ENCODE results near the gene COA8. TPM values are rescaled to one million over a fixed set of nuclear protein-coding genes. Genes with fewer than 3 reads are reported as not detected.

COA8 gene
- polyA plus RNA-seq (ENCODE audit: insufficient read length) = 44.2 TPM
- long read RNA-seq, donor 1, transcript APOPT1-203 (4 exons, 782 nt) = minor isoform, 5 of 38 reads
- long read RNA-seq, donor 1, transcript APOPT1-201 (5 exons, 2,523 nt) = major isoform, 17 of 38 reads
- long read RNA-seq, donor 1, transcript APOPT1-202 (3 exons, 575 nt) = minor isoform, 13 of 38 reads
- long read RNA-seq, donor 1, partial matches to known transcripts = 0 of 38 reads
- long read RNA-seq, donor 1, other reads (novel, unspliced or antisense) = 0 of 38 reads
- long read RNA-seq, donor 2, transcript APOPT1-203 (4 exons, 782 nt) = minor isoform, 5 of 30 reads
- long read RNA-seq, donor 2, transcript APOPT1-201 (5 exons, 2,523 nt) = minor isoform, 11 of 30 reads
- long read RNA-seq, donor 2, transcript APOPT1-202 (3 exons, 575 nt) = major isoform, 13 of 30 reads
- long read RNA-seq, donor 2, partial matches to known transcripts = 0 of 30 reads
- long read RNA-seq, donor 2, other reads (novel, unspliced or antisense) = 0 of 30 reads
- long read RNA-seq, donor 3, transcript APOPT1-201 (5 exons, 2,523 nt) = major isoform, 10 of 19 reads
- long read RNA-seq, donor 3, partial matches to known transcripts = 0 of 19 reads
- long read RNA-seq, donor 3, other reads (novel, unspliced or antisense) = 0 of 19 reads
- long read RNA-seq, donor 4, partial matches to known transcripts = 0 of 5 reads
- long read RNA-seq, donor 4, other reads (novel, unspliced or antisense) = 0 of 5 reads
- long read RNA-seq, donor 5, transcript APOPT1-203 (4 exons, 782 nt) = minor isoform, 5 of 75 reads
- long read RNA-seq, donor 5, transcript APOPT1-201 (5 exons, 2,523 nt) = major isoform, 26 of 75 reads
- long read RNA-seq, donor 5, transcript APOPT1-202 (3 exons, 575 nt) = minor isoform, 25 of 75 reads
- long read RNA-seq, donor 5, partial matches to known transcripts = 15 of 75 reads
- long read RNA-seq, donor 5, other reads (novel, unspliced or antisense) = 0 of 75 reads
- long read RNA-seq, donor 6, transcript APOPT1-201 (5 exons, 2,523 nt) = major isoform, 19 of 34 reads
- long read RNA-seq, donor 6, transcript APOPT1-202 (3 exons, 575 nt) = minor isoform, 10 of 34 reads
- long read RNA-seq, donor 6, partial matches to known transcripts = 0 of 34 reads
- long read RNA-seq, donor 6, other reads (novel, unspliced or antisense) = 0 of 34 reads
- long read RNA-seq, donor 7, transcript APOPT1-202 (3 exons, 575 nt) = minor isoform, 17 of 64 reads
- long read RNA-seq, donor 7, transcript APOPT1-203 (4 exons, 782 nt) = minor isoform, 7 of 64 reads
- long read RNA-seq, donor 7, transcript APOPT1-201 (5 exons, 2,523 nt) = major isoform, 32 of 64 reads
- long read RNA-seq, donor 7, partial matches to known transcripts = 0 of 64 reads
- long read RNA-seq, donor 7, other reads (novel, unspliced or antisense) = 5 of 64 reads
- long read RNA-seq, donor 8, transcript APOPT1-201 (5 exons, 2,523 nt) = major isoform, 13 of 17 reads
- long read RNA-seq, donor 8, partial matches to known transcripts = 0 of 17 reads
- long read RNA-seq, donor 8, other reads (novel, unspliced or antisense) = 0 of 17 reads

- DNase-seq = peak; percentile 82
Observed at GRCh38 chr14:103562429-103563225, at the start of gene COA8, which contains the start of gene BAG5. TSS of gene COA8 (plus strand) at chr14:103562960. CDS start at chr14:103563002, 42 bp downstream. TSS of gene BAG5 (minus strand) at chr14:103562657. CDS start at chr14:103561164, 1,493 bp downstream.

GRCh38 chr14:103514596-103515421, 48.0 kb upstream of the COA8 start:
- no peak for DNase-seq

DNA sequence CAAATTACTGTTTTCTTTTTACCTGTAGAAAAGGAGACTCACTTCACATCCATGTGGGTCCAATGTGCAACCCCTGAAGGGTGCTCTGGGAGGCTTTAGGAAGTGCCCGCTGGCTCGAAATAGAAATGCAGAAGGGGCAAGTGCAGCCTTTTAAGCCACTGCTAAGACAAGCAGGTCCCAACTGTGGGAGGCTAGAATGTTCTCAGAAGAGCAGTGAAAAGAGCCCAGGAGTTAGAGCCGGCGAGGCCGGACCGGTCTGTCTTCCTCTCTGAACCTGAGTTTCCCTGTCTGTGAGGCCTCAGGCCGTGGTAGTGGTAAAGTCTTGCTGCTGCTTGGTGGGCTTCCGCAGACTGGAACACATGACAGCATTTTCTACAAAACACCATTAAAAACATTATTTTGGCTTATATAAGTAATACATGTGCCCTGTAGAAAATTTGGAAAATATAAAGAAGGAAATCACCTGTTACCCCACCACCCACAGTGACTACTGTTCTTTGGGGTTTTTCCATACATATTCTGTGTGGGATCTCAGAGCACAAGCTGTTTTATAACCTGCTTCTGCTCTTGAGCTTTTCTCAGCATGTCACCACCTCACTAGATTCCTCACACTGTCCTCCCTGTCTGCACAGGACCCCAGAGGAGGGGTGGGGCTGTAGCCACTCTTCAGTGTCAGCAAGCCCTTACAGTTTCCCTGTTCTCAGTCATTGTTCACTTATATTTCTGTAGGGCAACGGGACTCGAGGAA, 46.2 kb upstream of the COA8 start:
- no peak for DNase-seq

DNA sequence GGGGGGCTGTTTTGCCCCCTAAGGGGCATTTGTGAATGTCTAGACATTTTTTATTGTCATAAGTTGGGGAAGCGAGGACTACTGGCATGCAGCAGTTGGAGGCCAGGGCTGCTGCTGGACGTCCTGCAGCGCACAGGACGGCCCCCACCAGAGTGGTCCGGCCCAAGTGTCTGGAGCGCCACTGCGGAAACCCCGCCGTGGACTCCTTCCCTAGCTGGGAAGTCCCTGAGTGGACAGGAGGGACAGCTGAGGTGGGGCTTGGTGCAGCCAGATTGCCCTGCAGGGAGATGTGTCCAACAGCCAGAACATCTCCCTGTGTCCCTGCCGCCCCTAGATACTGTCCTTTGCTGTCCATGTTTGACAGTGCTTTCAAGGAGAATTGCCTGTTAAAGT, 45.6 kb upstream of the COA8 start:
- DNase-seq = no peak

- DNase-seq = no peak
Observed at GRCh38 chr14:103517721-103518421, 44.9 kb upstream of the COA8 start.

DNA sequence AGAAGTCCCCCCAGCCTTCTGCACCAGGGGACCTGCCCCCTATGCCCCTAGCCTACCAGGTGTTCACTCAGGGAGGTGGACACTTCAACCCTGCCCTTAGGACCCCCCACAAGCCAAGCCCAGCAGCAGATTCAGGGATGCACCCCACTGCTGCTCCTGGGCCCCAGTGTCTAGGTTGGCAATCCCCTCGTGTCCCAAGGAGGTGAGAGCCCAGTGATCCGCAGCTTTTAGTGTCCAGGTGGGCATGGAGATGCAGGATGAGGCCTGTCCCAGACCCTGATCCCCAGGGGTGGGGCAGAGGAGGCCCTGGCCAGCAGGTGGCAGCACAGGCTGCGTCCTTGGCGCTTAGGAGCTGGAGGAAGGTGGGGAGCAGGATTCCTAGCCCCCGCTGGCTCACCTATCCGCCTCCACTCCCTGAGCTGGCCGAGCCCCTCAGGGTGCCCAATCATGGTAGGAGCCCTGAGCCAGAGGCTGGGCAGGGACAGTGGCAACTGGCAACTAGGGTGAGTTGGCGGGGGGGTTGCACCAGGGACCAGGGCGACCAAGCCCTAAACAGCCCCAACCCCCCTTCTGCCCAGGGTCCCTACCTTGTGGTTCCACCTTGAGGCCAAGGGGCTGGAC, 44.2 kb upstream of the COA8 start:
- no peak for DNase-seq

GRCh38 chr14:103519043-103519836, 43.5 kb upstream of the COA8 start:
- DNase-seq = no peak

DNA sequence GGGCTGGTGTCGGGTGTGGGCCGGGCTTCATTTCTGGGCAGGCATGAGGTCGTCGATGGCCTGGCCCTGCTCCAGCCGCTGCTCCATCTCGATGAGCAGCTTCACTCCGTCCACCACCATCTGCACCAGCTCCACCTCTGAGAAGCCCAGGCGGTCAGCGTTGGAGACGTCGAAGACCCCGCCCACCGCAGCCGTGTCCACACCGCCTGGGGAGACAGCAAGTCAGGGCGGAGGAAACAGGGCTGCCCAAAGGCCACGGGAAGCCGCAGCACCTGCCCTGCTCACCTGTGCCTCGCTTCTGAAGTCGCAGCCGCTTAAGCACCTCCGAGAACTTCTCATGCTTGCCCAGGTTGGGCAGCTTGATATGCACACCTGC, 42.9 kb upstream of the COA8 start:
- DNase-seq = no peak

- DNase-seq = no peak
Observed at GRCh38 chr14:103520269-103520656, 42.5 kb upstream of the COA8 start.

DNA sequence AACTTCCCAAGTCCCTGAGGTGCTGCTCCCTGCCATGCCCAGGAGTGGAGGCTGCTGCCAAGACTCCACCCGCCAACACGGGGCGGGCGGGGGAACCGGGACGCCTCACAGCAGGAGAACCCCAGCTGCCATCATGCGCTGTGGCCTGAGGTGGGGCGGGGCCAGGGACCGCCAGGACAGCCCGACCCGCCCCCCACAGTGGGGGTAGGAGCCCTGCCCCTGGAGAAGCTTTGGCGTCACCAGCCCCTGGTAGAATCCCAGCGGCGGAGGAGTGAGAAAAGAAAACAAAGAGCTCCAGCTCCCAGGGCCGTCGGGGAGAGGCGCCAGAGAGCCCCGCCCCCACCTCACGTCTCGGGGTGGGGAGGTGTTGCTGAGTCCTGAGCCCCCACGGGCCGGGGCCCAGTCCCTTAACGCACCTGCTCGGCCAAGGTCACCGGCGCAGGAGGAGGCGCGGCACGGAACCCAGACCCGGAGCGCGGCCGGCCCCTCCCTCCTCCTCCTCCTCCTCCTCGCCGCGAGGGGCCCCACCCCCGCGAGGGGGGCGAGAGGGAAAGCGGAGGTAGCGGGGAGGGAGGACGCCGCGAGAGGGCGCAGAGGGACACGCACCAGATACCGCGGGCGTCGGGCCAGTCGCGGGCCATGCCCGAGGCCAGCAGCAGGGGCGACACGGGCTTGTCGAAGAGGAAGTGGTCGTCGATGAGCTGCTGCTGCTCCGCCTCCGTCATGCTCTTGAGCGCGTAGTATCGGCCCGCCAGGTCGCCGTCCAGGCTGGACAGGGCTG, 41.9 kb upstream of the COA8 start:
- peak; percentile 71 for DNase-seq

- DNase-seq = no peak
Observed at GRCh38 chr14:103521438-103521950, 41.3 kb upstream of the COA8 start.

GRCh38 chr14:103521951-103522563, 40.7 kb upstream of the COA8 start:
- no peak for DNase-seq

- no peak for DNase-seq
Observed at GRCh38 chr14:103522649-103523574, 39.8 kb upstream of the COA8 start, which contains the start of gene CKB. TSS of gene CKB (minus strand) at chr14:103522830. CDS start at chr14:103522493, 337 bp downstream.

DNA sequence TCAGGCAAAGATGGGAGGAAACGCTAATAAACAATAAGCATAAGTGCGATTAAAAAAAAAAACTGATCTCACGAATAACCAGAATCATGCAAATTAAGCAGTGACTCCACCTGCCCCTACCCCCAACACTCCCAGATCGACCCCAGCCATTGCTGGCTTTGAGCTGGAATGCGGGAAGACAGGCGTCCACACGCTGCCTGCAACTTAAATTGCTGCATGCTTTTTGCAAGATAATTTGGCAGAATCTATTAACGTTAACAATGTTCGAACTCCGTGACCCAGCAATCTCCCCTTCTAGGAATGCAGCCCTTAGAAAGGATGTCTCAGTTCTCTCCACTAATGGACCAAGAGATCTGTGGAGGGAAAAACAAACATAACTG, 39.2 kb upstream of the COA8 start:
- no peak for DNase-seq

Data from left kidney (tissue), 8 donors.